ENCODE data around the gene IFNA4.

The IFNA4 gene

GRCh38 chr9:21165516-21165915 lies 21.9 kb downstream of the IFNA4 start:
- no peak for DNase-seq

DNA sequence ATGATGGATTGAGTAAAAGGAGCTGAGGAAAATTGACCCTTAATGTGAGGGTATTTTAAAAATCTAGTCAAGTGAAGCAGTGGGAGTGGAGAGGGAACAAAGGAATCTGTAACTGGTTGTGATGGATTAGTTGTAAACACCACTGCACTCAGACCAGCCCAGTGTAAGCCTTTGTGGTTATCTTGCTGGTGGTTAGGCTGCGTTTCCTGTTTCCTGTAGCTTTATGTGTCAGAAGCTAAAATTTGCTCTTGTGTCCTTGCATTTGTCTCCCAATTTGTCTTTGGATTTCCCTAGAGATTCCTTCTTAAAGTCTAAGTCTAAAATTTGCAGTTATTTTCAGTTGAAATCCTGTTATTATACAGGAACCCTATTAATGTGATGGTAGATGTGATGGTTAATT lies 27.2 kb downstream of the IFNA4 start:
- no peak for DNase-seq

DNA sequence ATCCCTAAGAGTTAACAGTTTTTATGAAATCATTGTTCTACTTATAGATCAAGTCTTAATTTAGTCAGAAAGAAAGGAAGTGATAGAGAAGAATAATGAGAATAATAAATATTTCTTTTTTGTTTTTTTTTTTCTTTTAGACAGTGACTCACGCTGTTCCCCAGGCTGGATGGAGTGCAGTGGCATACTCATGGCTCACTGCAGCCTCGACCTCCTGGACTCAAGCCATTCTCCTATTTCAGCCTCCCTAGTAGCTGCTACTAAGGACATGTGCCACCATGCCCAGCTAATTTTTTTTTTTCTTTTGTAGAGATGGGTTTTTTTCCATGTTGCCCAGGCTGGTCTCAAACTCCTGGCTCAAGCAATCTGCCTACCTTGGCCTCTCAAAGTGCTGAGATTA lies 31.9 kb downstream of the IFNA4 start:
- DNase-seq, result no peak

DNA sequence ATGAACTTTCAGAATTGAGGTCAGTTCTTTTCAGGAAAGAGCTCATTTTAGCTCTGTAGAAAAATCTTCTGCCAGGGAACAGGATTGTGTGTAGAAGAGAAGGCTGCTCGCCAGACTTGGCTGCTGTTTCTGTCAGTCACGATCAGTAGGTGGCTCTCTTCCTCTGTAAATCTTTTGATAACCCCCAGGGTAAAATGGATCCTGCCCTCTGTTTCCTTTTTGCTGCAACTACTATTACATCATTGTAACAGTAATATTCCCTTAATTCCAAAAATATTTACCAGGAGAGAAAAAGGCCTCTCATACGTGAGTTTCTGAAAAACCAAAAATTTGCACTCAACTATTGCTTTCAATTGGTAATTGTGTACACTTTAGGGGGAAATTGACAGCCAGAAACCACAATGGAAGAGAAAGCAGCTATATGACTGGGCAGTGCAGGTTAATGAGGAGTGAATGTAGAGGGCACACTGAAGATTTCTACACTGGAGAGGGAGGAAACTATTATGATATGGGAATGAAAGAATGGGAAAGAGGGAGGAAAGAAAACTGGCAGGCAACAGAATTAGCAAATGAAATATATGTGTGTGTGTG lies 33.3 kb downstream of the IFNA4 start:
- peak; percentile 25 for DNase-seq

DNA sequence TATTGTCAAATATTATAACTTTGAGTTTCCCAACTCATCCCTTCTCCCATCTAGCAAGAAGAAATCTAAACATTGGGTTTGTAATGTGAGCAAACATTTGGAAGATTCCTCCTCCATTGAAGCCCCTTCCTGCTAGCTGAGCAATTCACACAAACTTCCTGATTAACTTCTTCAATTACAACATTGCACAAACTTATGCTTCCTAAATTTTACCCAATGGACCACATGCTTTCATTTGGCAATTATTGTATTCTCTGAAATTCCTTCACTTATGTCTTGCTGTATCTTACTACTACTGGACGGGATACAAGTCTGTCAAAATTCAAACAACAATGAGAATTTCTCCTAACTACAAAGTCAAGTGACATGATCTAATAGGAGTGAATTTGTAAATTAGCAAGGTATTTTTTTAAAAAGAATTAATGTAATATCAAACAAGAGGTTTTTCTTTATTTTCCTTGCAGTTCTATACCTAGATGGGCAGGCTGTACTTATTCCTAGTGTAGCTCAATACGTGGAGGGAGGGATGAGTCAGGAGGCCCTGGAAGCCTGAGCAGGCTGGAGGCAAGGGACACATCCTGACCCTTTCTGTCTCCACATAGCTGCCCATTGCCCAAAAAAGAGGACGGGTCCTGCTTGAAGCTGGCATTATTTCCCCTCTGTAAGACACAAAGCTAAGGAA lies 33.9 kb downstream of the IFNA4 start:
- DNase-seq, result no peak

DNA sequence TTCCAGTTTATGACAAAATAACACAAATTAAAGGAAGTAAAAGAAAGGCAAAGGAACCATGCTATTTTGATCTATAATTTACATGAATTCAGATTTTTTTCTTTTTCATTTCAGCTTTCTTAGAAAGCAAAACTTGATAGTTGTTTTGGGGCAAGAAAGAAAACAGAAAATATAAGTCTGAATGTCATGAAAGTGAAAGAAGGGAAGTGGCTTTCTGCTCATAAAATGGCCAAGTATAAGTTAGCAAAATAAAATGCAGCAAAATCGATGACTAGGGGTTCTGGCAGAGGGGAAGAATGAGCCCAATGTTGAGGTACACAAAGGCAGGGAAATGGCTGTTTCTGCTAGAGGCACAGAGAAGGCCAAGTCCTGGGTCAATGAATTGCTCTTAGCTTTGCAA lies 42.8 kb downstream of the IFNA4 start:
- no peak for DNase-seq

GRCh38 chr9:21141427-21141882 lies 45.9 kb downstream of the IFNA4 start, which contains the start of gene IFNW1:
Gene IFNW1 (minus strand): TSS chr9:21141832. CDS start chr9:21141570, 262 bp downstream.
- DNase-seq, result no peak

- DNase-seq, result no peak
Measured at GRCh38 chr9:21137020-21137419, 50.4 kb downstream of the IFNA4 start.

Data from right hindlimb (tissue), 1 donor.